GM21576 (cell line): ENCODE measurements around the gene SLIT3.

Experiments
- ATAC-seq: cut with Tn5 transposase; IDR thresholded peaks from one replicate; pipeline ENCODE4 v1.9.1; 2021; ENCODE audit warnings: mild to moderate bottlenecking, moderate library complexity; ENCODE audit not compliant: unreplicated experiment

SLIT3 gene

DNA sequence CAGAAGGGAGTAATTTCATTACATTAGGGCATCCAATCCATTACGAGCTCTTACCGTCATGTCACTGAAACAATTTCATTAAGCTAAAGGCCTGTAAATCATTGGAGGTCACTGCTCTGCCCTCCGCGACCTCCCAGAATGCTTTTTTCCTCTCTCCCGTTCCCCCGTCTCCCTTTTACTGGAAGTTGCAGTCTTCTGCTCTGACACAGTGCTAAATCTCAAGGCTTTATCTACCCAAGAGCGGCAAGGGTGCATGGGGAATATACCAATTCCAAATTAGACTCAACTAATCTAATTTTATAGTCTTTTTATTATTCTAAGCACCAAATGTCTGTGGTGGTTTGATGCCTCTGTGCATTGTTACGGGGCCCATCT is 456.0 kb downstream of the SLIT3 start:
- no peak for ATAC-seq

DNA sequence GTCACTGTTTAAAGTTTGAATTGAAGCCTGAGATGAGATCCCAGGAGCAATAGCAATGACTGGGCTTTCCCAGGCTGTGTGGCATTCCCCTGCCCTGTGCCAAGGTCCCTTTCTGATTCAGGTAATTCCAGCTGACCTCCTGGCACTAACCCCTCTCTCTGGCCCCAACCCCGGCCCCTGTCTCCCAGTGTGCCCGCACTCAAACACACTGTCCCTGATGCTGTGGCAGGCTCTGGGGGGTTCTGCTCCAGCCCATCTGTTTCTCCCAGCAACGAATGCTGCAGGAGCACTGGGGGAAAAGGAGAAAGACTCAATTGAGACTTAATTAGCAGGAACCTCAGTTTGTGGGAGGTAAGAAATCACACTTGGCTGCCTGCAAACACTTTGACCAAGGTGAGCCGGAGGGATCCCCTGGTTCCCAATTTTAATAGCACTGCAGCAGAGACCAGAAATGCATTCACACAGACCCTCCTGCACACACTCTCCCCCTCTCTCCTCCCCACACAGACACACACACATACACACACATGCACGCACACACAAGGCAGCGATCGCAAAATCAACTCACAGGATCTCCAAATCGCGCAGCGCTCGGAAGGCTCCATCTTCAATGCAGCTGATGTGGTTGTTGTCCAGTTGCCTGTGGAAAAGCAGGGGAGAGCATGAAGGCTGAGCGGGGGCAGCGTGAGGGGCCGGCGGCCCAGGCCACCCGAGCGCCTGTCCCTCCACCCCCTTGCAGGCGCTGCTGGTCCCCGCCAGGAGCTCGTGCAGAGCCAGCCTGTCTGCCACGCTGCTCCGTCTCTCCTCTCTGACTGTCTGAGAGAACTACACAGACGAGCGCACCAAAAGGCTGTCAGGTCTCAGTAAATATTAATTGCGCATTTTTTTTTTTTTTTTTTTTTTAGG is 456.7 kb downstream of the SLIT3 start:
- no peak for ATAC-seq

DNA sequence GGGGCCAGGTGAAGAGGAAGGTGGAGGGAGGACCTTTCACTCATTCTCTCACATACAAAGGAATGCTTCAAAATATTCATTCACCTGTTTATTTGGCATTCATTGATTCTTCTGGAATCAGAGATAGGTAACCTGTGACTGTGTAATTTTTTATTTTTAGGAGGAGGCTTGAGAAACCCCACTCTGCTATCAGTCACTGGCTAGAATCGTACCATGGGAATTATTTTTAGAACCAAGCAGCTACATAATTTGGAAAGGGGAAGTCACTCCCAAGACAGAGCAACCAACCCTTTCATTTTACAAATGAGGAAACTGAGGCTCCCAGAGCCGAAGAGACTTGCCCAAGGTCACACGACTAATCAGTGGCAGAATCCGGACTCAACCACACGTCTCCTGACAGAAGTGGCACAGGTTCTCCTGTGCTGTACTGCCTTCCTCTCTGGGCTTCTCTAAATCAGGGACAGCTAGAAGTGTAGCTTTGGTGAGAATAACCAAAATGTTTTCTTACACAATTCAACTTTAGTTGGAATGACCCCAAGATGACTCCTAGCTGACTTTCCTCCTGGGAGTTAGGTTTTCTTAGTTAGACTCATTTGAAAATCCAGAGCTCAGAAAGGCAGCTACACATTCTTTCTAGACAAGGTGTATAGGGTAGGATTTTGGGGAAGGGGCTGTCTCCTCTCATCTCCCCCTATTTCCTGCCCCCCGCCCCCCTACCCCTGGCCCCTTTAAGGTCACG is 457.5 kb downstream of the SLIT3 start:
- no peak for ATAC-seq

DNA sequence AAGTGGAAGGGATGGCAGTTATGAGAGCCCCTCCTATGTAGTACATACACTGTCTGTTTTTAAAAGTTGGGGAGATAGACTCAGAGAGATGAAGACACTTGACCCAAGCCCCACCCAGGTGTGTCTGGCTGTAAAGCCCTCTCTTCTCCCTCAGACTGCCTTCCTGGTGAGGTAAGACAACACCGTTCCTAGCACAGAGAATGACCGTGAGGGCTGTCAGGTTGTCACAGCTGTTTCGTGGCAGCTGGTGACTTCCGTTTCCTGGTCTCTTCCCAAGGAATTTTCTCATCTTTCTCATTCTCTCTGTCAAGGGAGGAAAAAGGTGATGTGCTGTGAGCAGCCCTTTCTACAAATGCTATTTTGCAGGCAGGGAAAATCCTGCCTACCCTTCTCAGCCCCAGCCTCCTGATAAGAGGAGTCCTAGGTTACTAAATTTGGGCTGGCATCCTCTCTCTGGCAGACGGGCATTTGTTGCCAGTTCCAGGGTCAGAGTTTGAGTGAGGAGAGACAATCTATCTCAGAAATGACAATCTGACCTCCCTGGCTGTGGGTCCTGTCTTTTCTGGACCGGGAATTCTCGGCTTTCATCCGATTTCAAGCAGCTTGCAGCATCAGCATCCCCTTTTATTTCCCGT is 458.3 kb downstream of the SLIT3 start:
- ATAC-seq: no peak

DNA sequence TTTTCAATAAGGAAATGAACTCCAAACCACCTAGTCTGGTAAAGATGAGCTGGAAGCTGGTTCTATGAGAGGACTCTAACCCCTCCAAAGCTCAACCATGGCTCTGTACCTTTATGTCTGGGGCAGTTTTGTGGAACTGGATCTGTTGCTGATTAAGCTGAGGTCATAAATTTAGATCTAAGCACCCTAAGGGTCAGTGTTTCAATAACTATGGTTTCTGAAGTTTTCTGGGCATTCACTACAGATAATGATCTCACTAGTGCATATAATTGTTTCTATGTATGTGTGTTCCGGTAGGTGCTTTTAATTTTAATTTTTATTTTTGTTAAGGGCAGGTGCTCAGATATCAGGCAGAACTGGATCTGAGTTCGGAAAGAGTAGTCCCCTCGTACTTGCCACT is 463.1 kb downstream of the SLIT3 start:
- no peak for ATAC-seq

DNA sequence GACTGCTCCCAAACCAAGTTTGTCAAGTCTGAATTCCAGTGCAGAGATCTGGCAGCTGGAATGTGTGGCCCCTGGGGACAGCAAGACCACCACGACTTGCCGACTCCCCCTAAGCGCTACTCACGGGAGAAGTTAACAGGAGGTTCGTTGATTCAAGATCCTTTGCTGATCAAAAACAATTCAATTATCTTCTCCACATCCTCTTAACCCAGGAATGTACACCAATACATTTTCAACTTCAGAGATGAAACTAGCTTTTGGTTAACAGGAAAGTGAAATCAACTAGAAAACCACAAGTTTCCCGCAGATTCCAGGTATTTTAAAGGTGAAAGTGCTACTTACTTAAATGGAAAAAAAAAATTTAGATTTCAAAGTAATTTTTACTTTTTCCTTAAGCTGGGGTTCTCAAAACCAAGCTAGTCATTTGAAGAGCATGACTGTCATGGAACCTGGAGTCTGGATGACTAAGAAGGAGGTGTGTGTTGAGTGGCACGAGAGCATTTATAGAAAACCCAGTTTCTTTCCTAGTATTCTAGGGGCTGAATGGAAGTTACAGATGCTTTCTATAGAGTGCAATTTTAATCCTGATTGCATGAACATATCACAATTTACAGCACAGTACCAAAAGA is 464.2 kb downstream of the SLIT3 start:
- no peak for ATAC-seq

DNA sequence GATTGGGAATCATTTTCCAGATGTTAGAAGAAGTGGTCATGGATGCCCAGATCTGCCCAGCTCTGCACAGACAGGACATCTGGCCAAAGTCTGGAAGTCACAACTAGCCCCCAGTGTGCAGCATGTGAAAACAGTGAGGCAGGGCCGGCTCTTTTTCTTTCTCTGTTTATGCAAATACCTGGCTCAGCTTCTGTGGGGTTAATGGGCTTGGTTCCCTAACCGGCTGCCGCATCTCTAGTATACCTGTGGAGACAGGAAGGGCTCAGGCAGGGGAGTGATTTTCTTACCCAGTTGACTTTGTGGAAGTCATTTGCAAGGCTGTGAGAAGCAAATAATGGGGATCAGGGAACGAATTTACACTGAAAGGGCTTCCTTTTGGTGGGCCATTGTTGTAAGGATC is 467.0 kb downstream of the SLIT3 start:
- no peak for ATAC-seq

DNA sequence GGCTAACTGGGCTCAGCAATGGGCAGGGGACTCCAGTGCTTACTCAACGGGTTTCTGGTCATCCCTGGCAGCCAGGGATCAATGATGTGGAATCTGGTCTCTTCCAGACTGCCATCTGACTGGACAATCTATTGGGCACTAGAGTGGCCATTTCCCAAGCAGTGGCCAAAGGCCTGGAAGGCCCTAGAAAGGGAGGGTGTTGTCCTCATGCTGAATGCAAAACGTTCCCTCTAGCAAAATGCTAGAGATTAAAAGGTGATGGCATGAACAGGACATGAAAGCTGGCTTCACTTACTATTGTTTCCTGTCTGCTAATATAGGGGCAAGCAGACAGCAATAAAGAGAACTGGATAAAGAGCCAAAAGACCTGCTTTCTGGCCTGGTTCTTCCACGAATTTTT is 467.6 kb downstream of the SLIT3 start:
- ATAC-seq: no peak

DNA sequence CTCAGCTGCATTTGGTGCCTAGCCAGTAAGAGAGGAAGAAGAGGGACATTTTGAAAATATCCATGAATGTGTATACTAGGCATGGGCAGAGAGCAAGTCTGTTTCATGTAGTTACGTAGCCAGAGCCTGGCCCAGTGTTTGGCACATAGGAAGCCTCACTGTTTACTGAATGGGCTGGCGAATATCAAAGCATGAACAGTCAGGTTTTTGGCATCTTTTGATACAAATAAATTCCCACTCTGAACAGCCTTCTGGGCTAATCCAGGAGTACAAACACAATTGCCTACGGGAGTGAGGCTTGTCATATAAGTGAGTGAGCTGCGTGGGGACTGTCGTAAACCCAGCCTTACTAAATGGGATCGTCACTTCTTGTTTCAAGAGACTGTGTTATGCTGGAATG is 468.6 kb downstream of the SLIT3 start:
- ATAC-seq: no peak

DNA sequence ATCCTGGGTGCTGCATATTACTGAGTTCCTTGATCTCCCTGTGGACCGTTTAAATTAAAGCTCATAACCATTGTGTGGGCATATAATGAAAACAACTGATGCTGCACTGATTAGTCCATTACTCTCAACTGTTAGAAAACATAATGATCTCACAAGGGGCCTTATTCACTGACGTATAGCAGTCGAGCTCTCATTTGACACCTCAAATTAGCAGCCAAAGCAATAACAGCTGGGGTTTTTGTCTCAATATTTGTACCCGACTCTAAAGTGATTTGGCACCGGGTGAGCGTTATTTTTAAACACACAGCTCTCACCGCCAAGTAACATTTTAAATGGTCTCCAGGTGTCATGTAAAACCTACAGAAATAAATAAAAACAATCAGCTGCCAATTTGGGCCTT is 469.6 kb downstream of the SLIT3 start:
- no peak for ATAC-seq

DNA sequence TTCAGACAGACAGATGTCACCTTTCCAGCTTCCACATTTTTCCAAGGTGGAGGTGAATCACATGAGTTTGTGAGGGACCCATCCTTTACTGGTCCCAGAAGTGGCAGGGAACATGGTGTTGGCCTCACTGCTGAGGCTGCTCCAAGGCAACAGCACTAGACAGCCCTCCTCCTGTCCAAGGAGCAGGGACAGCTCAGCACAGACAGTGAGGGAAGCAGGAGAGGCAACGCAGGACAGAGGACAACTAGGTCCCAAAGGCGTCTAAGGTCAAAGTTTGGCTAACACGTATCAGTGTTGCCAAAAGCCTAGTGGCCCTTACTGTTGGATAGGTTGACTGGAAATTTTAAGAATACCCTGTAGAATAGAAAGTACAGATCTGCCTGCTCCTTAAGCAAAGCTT is 470.1 kb downstream of the SLIT3 start:
- no peak for ATAC-seq

DNA sequence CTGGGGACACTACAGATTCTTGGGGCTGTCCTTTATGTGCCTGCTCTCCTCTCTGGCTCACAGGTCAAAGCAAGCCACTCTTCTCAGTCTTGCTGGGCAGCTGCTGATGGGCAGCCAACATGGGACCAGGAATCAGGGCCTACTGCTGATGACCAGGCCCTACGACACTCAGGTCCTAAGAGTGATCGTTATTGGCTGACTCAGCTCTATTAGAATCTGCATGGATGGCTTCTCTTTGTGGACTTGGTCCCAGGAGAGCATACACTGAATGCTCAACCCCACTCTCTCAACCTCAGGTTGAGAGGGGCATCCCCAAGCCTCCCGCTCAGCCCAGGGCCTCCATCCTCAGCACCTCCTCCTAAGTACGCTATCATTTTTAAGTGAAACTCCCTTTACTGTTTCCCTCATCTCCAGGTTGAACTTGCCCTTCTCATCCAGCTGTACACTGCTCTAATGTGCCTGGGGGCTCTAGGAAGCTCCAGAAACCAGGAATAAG is 471.0 kb downstream of the SLIT3 start:
- no peak for ATAC-seq

DNA sequence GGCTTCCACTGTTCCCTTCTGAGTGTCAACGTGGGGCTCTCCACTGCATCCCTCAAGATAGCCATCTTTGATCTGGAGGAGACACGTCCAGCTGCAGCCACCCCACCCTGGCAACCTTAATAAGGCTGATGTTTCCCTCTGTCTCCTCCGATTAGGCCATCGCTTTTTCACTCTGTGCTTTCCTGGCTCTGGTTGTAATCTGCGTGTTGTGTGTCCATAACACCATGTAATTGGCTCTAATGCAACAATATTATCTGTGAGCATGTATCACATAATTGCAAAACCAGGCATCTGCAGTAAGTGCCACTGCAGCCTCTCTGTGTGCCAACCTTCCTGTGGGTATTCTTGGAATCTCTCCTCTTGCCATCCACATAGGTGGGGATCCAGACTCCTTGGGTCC is 471.9 kb downstream of the SLIT3 start:
- ATAC-seq: no peak

DNA sequence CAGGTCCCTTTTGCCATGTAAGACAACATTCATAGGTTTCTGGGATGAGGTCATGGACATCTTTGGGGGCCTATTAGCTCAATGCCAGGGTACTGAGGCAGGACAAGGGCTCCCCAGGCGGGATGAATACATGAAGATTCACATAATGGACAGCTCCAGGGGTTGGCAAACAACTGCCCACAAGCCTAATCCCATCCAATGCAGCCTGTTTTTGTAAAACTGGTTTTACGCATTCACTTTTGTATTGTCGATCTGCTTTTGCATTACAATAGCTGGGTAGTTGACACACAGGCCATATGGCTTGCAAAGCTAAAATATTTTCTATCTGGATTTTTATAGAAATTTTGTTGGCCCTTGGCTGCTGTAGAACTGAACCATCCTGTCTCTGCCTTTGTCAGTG is 473.3 kb downstream of the SLIT3 start:
- ATAC-seq: no peak

DNA sequence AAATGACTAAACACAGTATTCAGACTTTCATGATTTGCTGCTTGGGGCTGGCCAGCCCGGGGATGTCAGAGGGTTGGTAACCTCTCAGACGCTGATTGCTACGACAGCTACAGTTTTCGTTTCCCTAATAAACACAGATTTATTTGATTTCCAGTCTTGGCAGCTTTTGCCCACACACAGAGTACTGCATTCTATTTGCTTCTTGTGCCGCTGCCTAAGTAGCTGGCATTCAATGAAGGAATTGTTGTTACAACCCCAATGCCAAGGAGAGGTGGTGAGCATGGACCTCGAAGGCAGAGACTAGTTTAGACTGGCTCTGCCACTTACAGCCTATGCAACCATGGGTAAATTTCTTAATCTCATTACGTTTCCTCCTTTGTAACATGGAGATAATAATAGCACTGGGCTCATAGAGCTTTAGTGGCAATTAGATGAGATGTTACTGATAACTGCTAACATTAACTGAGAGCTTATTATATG is 474.7 kb downstream of the SLIT3 start:
- no peak for ATAC-seq

DNA sequence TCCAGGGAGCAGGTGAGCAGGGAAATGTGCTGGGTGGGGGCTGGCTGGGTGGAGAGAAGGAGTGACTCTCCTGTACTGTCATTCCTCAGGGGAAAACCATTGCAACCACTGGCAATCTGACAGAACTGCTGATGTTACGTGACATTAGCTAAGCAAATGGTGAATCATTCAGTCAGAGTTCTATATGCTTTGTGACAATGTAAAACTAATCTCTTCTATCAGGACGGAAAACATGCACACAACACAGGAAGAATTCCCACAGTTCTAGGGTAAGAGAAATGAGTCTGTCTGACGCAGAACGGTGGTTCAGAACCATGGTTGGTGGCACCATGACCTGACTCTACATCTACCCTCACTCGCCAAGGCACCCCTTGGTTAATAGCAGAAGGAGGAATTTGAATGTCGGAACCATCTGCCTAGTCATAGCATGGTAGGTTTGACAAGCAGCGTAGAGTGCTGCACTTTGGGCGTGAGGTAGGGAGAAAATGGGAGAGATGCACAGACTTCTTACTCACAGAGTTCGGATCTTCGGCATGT is 478.1 kb downstream of the SLIT3 start:
- ATAC-seq: no peak

DNA sequence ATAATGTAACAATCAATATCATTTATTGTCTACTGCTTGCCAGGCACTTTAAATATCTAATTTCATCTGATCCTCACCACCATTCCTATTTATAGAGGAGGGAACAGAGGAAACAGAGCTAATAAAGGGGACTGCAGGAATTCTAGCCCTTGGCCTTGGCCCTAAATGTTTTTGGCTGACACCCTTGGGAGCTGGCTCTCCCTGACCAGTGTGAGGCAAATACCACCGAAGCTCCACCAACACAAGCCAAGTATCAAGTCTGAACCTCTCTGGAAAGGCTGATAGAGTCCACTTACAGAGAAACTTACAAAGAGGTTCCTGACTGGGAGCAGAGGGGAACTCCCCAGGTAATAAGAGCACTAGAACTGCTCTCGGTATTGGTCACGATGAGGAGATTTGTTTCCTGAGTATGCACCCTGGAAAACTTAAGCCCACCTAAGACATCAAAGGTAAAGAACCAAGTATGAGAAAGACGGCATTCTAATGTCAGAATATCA is 478.6 kb downstream of the SLIT3 start:
- no peak for ATAC-seq

DNA sequence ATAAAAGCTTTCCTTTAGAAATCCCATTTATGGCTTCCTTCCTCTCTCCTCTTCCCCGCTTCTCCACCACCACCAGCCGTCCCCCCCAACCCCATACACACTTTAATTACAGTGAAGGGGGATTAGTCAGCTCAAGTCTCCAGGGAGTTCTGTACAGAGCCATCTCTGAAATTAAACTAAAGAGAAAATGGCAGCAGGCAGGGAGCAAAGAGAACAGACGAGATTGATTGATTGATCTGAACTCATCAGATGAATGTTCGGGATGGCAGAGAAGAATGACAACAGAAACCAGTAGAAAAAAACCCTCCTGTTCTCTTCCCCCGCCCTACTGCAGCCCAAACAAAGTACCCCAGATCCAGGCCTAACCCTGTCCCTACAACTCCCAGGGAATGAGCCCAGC is 480.1 kb downstream of the SLIT3 start:
- no peak for ATAC-seq

DNA sequence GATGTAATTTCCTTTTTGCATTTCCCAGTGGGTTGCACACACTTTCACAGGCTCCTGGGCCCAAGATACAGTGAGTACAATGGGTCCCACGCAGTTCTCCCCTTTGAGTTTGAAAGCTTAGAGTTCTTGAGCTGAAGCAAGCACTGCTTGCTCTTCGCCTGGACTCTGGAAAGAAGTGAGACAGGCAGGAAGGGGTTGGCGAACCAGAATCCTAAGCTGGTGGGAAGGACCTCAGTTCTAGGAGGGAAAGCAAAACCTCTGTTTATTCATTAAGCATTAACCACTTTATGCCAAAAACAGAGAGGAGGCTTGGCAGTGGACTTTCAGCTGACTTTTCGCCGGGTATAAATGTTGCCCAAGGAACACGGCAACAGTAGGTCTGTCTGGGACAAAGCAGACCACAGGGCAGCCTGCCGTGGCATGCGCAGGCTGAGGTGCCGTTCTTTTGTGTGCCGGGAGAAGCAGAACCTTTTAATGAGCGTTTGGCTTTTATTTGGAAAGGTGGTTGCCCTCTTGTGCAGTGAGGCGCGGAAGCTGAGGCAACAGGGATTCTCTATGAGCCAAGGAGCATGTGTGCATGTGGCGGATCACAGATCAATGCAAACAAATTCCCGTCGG is 481.8 kb downstream of the SLIT3 start:
- ATAC-seq: no peak

DNA sequence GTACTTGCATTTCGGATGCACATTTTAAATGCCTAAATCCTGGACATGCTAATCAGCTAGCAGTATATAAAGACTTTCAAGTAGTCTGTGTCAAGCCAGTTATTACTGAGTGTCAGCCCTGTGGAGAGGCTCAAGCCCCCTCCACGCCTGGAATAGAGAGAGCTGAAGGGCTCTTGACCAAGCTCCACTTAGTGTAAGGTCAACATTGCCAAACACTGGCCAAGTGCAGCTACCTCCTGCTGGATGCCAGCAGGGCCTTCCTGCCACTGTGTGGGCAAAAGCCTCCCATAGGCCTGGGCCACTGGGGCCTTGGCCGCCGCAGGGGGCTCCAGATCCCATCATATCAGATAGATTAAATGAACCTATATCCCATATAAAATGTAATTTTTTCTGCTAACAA is 482.4 kb downstream of the SLIT3 start:
- ATAC-seq: no peak
